Cardiac septum (tissue), 1 donor: ENCODE data around the gene SLC16A3. TPM values are rescaled to one million over a fixed set of nuclear protein-coding genes. Genes with fewer than 3 reads are reported as not detected.
"Not testable (repeated sequence)": the region's sequence is repeated elsewhere in the genome, so short reads cannot be mapped to it uniquely, and the experiment has no call there.

Experiments used
- DNase-seq: peaks from one replicate; pipeline ENCODE4 v3.0.0-alpha.2; 2020; ENCODE audit warnings: low spot score
- intact Hi-C: fragments of 100-400 bp; cut with DNase I; formaldehyde crosslinking; loops from one replicate; pipeline ENCODE4 v1.14.0; 2022
- total RNA-seq: library from RNA; stranded (reverse); fragmentation: NEBNext Ultra II Directional; extraction: Animal tissue kit (Norgen Biotek cat#: 25700); gene quantifications from one replicate; pipeline ENCODE4 v1.2.1, GENCODE V29; 2021
- donor health status: DM: no; HTN: no; CAD: no.

The SLC16A3 gene
- total RNA-seq, 1 donor from 2014 or later, result 20.7 TPM

- no peak for DNase-seq
- intact Hi-C loops, result no loop called here
Observed at GRCh38 chr17:82202981-82203380, 25.9 kb upstream of the SLC16A3 start.

- DNase-seq, result no peak
- intact Hi-C loops, result no loop called here
Observed at GRCh38 chr17:82203920-82204319, 24.9 kb upstream of the SLC16A3 start.

GRCh38 chr17:82204831-82205719 lies 23.8 kb upstream of the SLC16A3 start:
- intact Hi-C loops, result loop anchor here (5.0 kb wide), 1 partner anchor 117 kb away; no protein-coding TSS in a partner anchor
- no peak for DNase-seq

- DNase-seq, result peak; percentile 93
- intact Hi-C loops, result loop anchor here (5.0 kb wide), 1 partner anchor 116 kb away; no protein-coding TSS in a partner anchor
Observed at GRCh38 chr17:82205720-82206508, 22.9 kb upstream of the SLC16A3 start.

GRCh38 chr17:82210655-82211054 lies 18.2 kb upstream of the SLC16A3 start:
- intact Hi-C loops, DNase-seq: not testable (repeated sequence)

GRCh38 chr17:82212331-82213250 lies 16.3 kb upstream of the SLC16A3 start, which contains the start of gene CCDC57:
TSS of gene CCDC57 (minus strand) at chr17:82212842. CDS start at chr17:82201944, 10,898 bp downstream.
- DNase-seq, result peak; percentile 91
- intact Hi-C loops, result no loop called here

GRCh38 chr17:82213251-82214011 lies 15.4 kb upstream of the SLC16A3 start:
- intact Hi-C loops, result no loop called here
- DNase-seq, result no peak

GRCh38 chr17:82214012-82214628 lies 14.7 kb upstream of the SLC16A3 start:
- intact Hi-C loops, result no loop called here
- no peak for DNase-seq

GRCh38 chr17:82215095-82215971 lies 13.5 kb upstream of the SLC16A3 start:
- DNase-seq, result no peak
- intact Hi-C loops, result no loop called here

- no peak for DNase-seq
- intact Hi-C loops, result no loop called here
Observed at GRCh38 chr17:82215972-82216300, 12.9 kb upstream of the SLC16A3 start.

- peak; percentile 93 for DNase-seq
- intact Hi-C loops, result no loop called here
Observed at GRCh38 chr17:82216301-82217119, 12.3 kb upstream of the SLC16A3 start.

- intact Hi-C loops, result no loop called here
- no peak for DNase-seq
Observed at GRCh38 chr17:82217120-82217529, 11.7 kb upstream of the SLC16A3 start.

GRCh38 chr17:82217530-82218204 lies 11.2 kb upstream of the SLC16A3 start:
- intact Hi-C loops, result no loop called here
- DNase-seq, result peak; percentile 96

- intact Hi-C loops, result no loop called here
- no peak for DNase-seq
Observed at GRCh38 chr17:82218349-82219075, 10.3 kb upstream of the SLC16A3 start.

GRCh38 chr17:82219083-82219482 lies 9.8 kb upstream of the SLC16A3 start:
- intact Hi-C loops, result no loop called here
- no peak for DNase-seq
